Spleen (tissue), 11 donors: ENCODE results near the gene SAFB2. TPM values are rescaled to one million over a fixed set of nuclear protein-coding genes. Genes with fewer than 3 reads are reported as not detected.

Experiments used
- DNase-seq: peaks from one replicate; pipeline ENCODE4 v3.0.0-alpha.2; 2020
- H3K27ac ChIP-seq, 8 donors: fragments of 200-600 bp; sonication (generic) in 7 of 8; 1 replicate in 4 of 8; 2 replicates in 4 of 8; pipeline versions ENCODE4 v1.5.0 to v1.8.0; 2016 to 2021; ENCODE audit warnings: inconsistent platforms in 4 of 8, mild to moderate bottlenecking in 4 of 8, moderate library complexity in 1 of 8
- H3K27me3 ChIP-seq, 7 donors: fragments of 200-600 bp; sonication (generic) in 6 of 7; replicated peaks in 1 of 7; 1 replicate in 4 of 7; 2 replicates in 3 of 7; pipeline versions ENCODE4 v1.5.0 to v1.8.0; 2016 to 2021; ENCODE audit warnings: inconsistent platforms in 3 of 7, mild to moderate bottlenecking in 1 of 7
- H3K36me3 ChIP-seq, 6 donors: fragments of 200-600 bp; sonication (generic) in 5 of 6; 1 replicate in 4 of 6; 2 replicates in 2 of 6; pipeline versions ENCODE4 v1.5.0 to v1.8.0; 2016 to 2021; ENCODE audit warnings: inconsistent platforms in 2 of 6
- H3K4me1 ChIP-seq, 6 donors: fragments of 200-600 bp; sonication (generic) in 5 of 6; 1 replicate in 3 of 6; 2 replicates in 3 of 6; pipeline versions ENCODE4 v1.5.0 to v1.8.0; 2016 to 2021; ENCODE audit warnings: inconsistent platforms in 3 of 6
- H3K4me3 ChIP-seq, 8 donors: fragments of 200-600 bp; sonication (generic) in 7 of 8; 1 replicate in 4 of 8; 2 replicates in 4 of 8; pipeline versions ENCODE4 v1.5.0 to v1.8.0; 2016 to 2021; ENCODE audit warnings: inconsistent platforms in 4 of 8, mild to moderate bottlenecking in 4 of 8, moderate library complexity in 2 of 8
- H3K9me3 ChIP-seq, 8 donors: fragments of 200-600 bp; sonication (generic) in 7 of 8; 1 replicate in 4 of 8; 2 replicates in 4 of 8; pipeline versions ENCODE4 v1.5.0 to v1.8.0; 2016 to 2021; ENCODE audit warnings: inconsistent platforms in 4 of 8
- POLR2A ChIP-seq, 3 donors: fragments of 450-650 bp; IDR thresholded peaks; one replicate each; pipeline ENCODE4 v1.5.1; 2017; ENCODE audit warnings: antibody characterized with exemption in 3 of 3, mild to moderate bottlenecking in 1 of 3
- POLR2AphosphoS5 ChIP-seq, 3 donors: sonication (generic); formaldehyde crosslinking; IDR thresholded peaks; one replicate each; pipeline ENCODE4 v1.5.1; 2017; ENCODE audit warnings: antibody characterized with exemption in 3 of 3
- WGBS, 5 donors: extraction: QIAGEN DNeasy Blood & Tissue Kit in 3 of 5; methylation state at CpG; one replicate each; pipeline versions ENCODE4 v1.1.5 to v1.1.7; 2013 to 2018; 5-methylcytosine and 5-hydroxymethylcytosine counted together
- intact Hi-C: fragments of 100-400 bp; cut with DNase I; formaldehyde crosslinking; loops from one replicate; pipeline ENCODE4 v1.15.0; 2023; ENCODE audit warnings: low total_unique reads
- polyA plus RNA-seq, 3 donors: library from polyadenylated mRNA; stranded (reverse); fragments of 200-250 nt; gene quantifications; one replicate each; pipeline ENCODE4 v1.2.1, GENCODE V29; 2013
- total RNA-seq, 7 donors: library from RNA; depleted of rRNA in 3 of 7; stranded (reverse); fragments of >200 nt in 3 of 7; fragmentation: NEBNext Ultra II Directional in 4 of 7; extraction: Animal tissue kit (Norgen Biotek cat#: 25700) in 4 of 7; gene quantifications; one replicate each; pipeline versions ENCODE4 v1.1.0 to v1.2.1, GENCODE V29; 2016 to 2021
- TF ChIP-seq, protein P1 (sequence below), 11 experiments: fragments of 200-600 bp in 7 of 11; fragments of 450-650 bp in 4 of 11; sonication (generic) in 4 of 11; IDR thresholded peaks in 8 of 11; conservative IDR thresholded peaks in 3 of 11; 1 replicate in 7 of 11; 2 replicates in 4 of 11; pipeline versions ENCODE4 v1.4.0 to v1.8.0; 2016 to 2021; ENCODE audit warnings: antibody characterized with exemption in 11 of 11, inconsistent platforms in 4 of 11, mild to moderate bottlenecking in 1 of 11
- donor health status: healthy with polysubstance abuse.
- donor health status: DM: no; HTN: no; CAD: no; lungs with moderate emphysema.
- donor health status: DM: no; HTN: no; CAD: no.
- donor health status: Bipolar disorder and iron deficiency.
- donor health status: healthy.
- donor health status: DM: no; HTN: no; CAD: no.
- donor health status: DM: yes; HTN: yes; CAD: no.

The SAFB2 gene
- total and polyA plus RNA-seq, 10 donors, result 34.8 to 146 (median 110) TPM

- TF ChIP-seq POLR2AphosphoS5 (IDR thresholded peaks at IDR 0.05), result no peak
- TF ChIP-seq, protein P1, sequence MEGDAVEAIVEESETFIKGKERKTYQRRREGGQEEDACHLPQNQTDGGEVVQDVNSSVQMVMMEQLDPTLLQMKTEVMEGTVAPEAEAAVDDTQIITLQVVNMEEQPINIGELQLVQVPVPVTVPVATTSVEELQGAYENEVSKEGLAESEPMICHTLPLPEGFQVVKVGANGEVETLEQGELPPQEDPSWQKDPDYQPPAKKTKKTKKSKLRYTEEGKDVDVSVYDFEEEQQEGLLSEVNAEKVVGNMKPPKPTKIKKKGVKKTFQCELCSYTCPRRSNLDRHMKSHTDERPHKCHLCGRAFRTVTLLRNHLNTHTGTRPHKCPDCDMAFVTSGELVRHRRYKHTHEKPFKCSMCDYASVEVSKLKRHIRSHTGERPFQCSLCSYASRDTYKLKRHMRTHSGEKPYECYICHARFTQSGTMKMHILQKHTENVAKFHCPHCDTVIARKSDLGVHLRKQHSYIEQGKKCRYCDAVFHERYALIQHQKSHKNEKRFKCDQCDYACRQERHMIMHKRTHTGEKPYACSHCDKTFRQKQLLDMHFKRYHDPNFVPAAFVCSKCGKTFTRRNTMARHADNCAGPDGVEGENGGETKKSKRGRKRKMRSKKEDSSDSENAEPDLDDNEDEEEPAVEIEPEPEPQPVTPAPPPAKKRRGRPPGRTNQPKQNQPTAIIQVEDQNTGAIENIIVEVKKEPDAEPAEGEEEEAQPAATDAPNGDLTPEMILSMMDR (IDR thresholded peaks at IDR 0.05 in 8 of 11, conservative IDR thresholded peaks at IDR 0.05 in 3 of 11), result peak in 1 of 11 experiments; percentile 11
- no peak within 1 kb of the TSS for H3K27ac ChIP-seq
- 6 to 51% (median 19%) methylated on average over 8 to 63 of the region's 63 CpGs for WGBS, 5 donors
- peaks cover 0 to 14% (median 1%) of the 10 kb centered on the region in 8 donors for H3K9me3 ChIP-seq
- H3K4me1 ChIP-seq, result peaks cover 0 to 5% (median 0%) of the 10 kb centered on the region in 6 donors
- no peaks in the 10 kb centered on the region for H3K36me3 ChIP-seq
- DNase-seq, result no peak
- intact Hi-C loops, result no loop called here
- peaks cover 0 to 71% (median 20%) of the 10 kb centered on the region in 7 donors for H3K27me3 ChIP-seq
- H3K4me3 ChIP-seq, result peak within 1 kb of the TSS in 1 of 8 donors; percentile 19
Measured at GRCh38 chr19:5567360-5567969, 55.1 kb downstream of the SAFB2 start, which contains the start of gene TINCR. TINCR (minus strand) TSS chr19:5567953.

- Histone ChIP-seq H3K36me3 (no peaks in the 10 kb centered on the region), H3K27me3 (peaks cover 0 to 97% (median 23%) of the 10 kb centered on the region in 7 donors), H3K9me3 (peaks cover 0 to 20% (median 14%) of the 10 kb centered on the region in 8 donors), H3K4me3 (no peak overlapping the region), H3K4me1 (peaks cover 0 to 5% (median 0%) of the 10 kb centered on the region in 6 donors), H3K27ac (no peak overlapping the region)
- intact Hi-C loops, result no loop called here
- 67 to 74% (median 72%) methylated on average over 7 of the region's 7 CpGs for WGBS, 5 donors
- TF ChIP-seq, protein P1 (IDR thresholded peaks at IDR 0.05 in 8 of 11, conservative IDR thresholded peaks at IDR 0.05 in 3 of 11), result no peak
- TF ChIP-seq POLR2AphosphoS5 (IDR thresholded peaks at IDR 0.05) (no peak), POLR2A (IDR thresholded peaks at IDR 0.05) (no peak)
- DNase-seq, result no peak
Measured at GRCh38 chr19:5564930-5565329, 57.6 kb downstream of the SAFB2 start.

GRCh38 chr19:5563935-5564612 lies 58.5 kb downstream of the SAFB2 start:
- no peak for DNase-seq
- peaks cover 0 to 100% (median 23%) of the 10 kb centered on the region in 7 donors for H3K27me3 ChIP-seq
- no peaks in the 10 kb centered on the region for H3K36me3 ChIP-seq
- TF ChIP-seq POLR2AphosphoS5 (IDR thresholded peaks at IDR 0.05) (no peak), POLR2A (IDR thresholded peaks at IDR 0.05) (no peak)
- TF ChIP-seq, protein P1 (IDR thresholded peaks at IDR 0.05 in 8 of 11, conservative IDR thresholded peaks at IDR 0.05 in 3 of 11), result no peak
- no peak overlapping the region for H3K27ac ChIP-seq
- peaks cover 0 to 5% (median 0%) of the 10 kb centered on the region in 6 donors for H3K4me1 ChIP-seq
- 41 to 51% (median 48%) methylated on average over 10 to 14 of the region's 14 CpGs for WGBS, 5 donors
- H3K4me3 ChIP-seq, result no peak overlapping the region
- H3K9me3 ChIP-seq, result peaks cover 0 to 20% (median 14%) of the 10 kb centered on the region in 8 donors
- intact Hi-C loops, result no loop called here

- H3K27ac ChIP-seq, result no peak overlapping the region
- DNase-seq, result no peak
- no peaks in the 10 kb centered on the region for H3K36me3 ChIP-seq
- 38 to 47% (median 44%) methylated on average over 8 of the region's 8 CpGs for WGBS, 5 donors
- H3K9me3 ChIP-seq, result peaks cover 0 to 20% (median 14%) of the 10 kb centered on the region in 8 donors
- intact Hi-C loops, result no loop called here
- H3K4me3 ChIP-seq, result no peak overlapping the region
- peaks cover 0 to 100% (median 18%) of the 10 kb centered on the region in 7 donors for H3K27me3 ChIP-seq
- peaks cover 0 to 5% (median 0%) of the 10 kb centered on the region in 6 donors for H3K4me1 ChIP-seq
- TF ChIP-seq, protein P1 (IDR thresholded peaks at IDR 0.05 in 8 of 11, conservative IDR thresholded peaks at IDR 0.05 in 3 of 11), result no peak
- no peak for TF ChIP-seq POLR2AphosphoS5 (IDR thresholded peaks at IDR 0.05)
- TF ChIP-seq POLR2A (IDR thresholded peaks at IDR 0.05), result no peak
Measured at GRCh38 chr19:5563008-5563431, 59.6 kb downstream of the SAFB2 start.
